Measurements from ENCODE around the gene MOGAT1. TPM values are rescaled to one million over a fixed set of nuclear protein-coding genes. Genes with fewer than 3 reads are reported as not detected.
"Not testable (repeated sequence)": the region's sequence is repeated elsewhere in the genome, so short reads cannot be mapped to it uniquely, and the experiment has no call there.

The MOGAT1 gene
- polyA plus RNA-seq, 1 experiment, result not detected

DNA sequence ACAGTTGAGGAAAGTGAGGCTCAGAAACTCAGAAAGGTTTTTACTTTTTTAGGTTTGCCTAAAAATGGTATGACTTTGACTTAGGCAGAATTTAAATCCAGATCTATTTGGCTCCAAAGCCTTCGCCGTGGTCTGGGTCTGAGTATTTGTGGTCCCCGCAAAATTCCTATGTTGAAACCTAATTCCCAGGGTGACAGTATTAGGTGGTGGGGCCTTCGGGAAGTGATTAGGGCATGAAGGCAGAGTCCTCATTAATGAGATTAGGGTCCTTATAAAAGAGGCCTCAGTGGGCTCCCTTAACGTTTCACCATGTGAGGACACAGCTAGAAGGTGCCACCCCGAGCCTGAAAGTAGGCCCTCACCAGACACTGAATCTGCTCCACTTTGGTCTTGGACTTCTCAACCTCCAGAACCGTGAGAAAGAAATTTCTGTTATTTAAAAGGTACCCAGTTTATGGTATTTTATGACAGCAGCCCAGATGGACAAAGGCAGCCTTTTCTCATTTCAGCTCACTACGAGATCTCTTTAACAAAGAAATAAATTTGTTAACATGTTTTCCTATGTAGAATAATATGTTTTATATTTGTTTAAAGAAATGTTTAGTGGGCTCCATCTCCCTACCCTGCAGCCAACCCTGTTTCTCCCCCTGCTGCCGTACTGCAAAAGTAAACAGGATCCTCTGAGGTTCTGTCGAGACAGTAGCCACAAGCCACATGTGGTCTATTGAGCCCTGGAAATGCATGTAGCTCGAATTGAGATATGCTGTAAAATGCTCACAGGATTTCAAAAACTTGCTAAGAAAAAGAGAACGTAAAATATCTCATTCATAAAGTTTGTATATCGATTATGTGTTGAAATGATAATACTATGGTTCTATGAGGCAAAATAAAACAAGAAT, 80.6 kb downstream of the MOGAT1 start:
- DNase-seq (ENCODE audit: low read depth, low spot score), result no peak
- no peak overlapping the region for H3K4me3 ChIP-seq (ENCODE audit: low read depth, low read length)
- CTCF ChIA-PET, result interaction anchor here (0.7 to 2.1 kb wide), 4 partner anchors 16 to 148 kb away, joined by 3 to 10 read pairs (median 3); no protein-coding TSS in a partner anchor
- no peak for TF ChIP-seq CTCF (IDR thresholded peaks at IDR 0.05; ENCODE audit: low read depth, low read length)
- POLR2A ChIA-PET, result interaction anchor here (0.6 kb wide), 1 partner anchor 37 kb away, joined by 4 read pairs; no protein-coding TSS in a partner anchor
- H3K27ac ChIP-seq (ENCODE audit: low read depth, low read length), result no peak overlapping the region
- no peaks in the 10 kb centered on the region for H3K27me3 ChIP-seq (ENCODE audit: control insufficient read depth, insufficient read depth, low read length)
- no peaks in the 10 kb centered on the region for H3K9me3 ChIP-seq (ENCODE audit: control insufficient read depth, insufficient read depth, low read length)

DNA sequence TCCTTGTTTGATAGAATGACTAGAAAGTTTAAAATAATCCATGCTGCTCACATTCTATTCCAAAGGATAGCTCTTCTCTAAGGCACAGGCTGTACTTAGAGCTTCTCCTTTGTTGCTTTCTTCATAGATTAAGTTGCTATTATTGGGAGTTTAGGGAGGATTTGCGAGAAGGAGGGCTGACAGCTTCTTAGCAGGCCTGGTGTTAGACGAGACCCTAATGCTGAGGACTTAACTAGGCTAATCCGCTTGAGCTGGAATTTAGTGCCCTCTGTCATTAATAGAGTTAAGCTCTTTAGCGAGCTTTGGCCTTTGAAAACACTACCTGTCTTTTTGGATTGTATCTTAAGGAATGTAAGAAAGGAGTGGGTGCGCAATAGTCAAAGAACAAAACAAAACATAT, 81.3 kb downstream of the MOGAT1 start:
- TF ChIP-seq CTCF (IDR thresholded peaks at IDR 0.05; ENCODE audit: low read depth, low read length), result no peak
- ChIA-PET CTCF (interaction anchor here (0.7 to 2.1 kb wide), 4 partner anchors 17 to 148 kb away, joined by 3 to 10 read pairs (median 3); no protein-coding TSS in a partner anchor), POLR2A (interaction anchor here (0.6 kb wide), 2 partner anchors 9 to 38 kb away, joined by 4 to 7 read pairs; no protein-coding TSS in a partner anchor)
- Histone ChIP-seq H3K9me3 (ENCODE audit: control insufficient read depth, insufficient read depth, low read length) (no peaks in the 10 kb centered on the region), H3K27ac (ENCODE audit: low read depth, low read length) (no peak overlapping the region), H3K4me3 (ENCODE audit: low read depth, low read length) (no peak overlapping the region), H3K27me3 (ENCODE audit: control insufficient read depth, insufficient read depth, low read length) (no peaks in the 10 kb centered on the region)
- no peak for DNase-seq (ENCODE audit: low read depth, low spot score)

- ChIA-PET CTCF (interaction anchor here (0.6 to 2.1 kb wide), 6 partner anchors 18 to 150 kb away, joined by 3 to 10 read pairs (median 3); no protein-coding TSS in a partner anchor), POLR2A (interaction anchor here (0.6 kb wide), 1 partner anchor 10 kb away, joined by 7 read pairs; no protein-coding TSS in a partner anchor)
- no peak for DNase-seq (ENCODE audit: low read depth, low spot score)
These were observed 81.9 kb downstream of the MOGAT1 start for GRCh38 chr2:222753251-222753824.

DNA sequence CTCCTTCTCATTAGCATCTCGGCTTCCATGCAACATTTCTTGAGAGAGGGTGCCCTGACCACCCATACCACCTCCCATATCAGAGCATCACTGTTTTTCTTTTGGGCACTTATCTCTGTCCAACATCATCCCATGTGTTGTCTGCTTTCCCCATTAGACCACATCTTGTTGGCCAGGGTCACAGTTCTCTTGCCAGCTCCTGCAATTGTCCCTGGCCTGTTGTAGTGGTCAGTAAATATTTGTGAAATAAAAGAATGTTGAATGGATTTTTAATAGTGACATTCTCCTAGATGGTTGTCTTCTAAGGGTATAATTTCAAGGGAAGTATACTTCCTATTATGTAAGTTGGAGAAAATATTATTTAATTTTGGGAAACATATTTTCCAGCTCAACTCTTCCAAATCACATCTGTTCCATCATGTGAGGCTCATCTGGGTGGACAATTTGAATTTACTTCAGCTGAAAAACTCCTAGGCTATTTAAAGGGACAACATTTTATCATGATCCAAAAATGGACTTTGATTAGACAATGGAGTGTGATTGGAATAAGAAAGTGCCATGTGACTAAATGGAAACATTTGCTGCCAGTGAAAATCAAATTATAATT, 83.0 kb downstream of the MOGAT1 start:
- ChIA-PET POLR2A (no interaction called here), CTCF (interaction anchor here (0.9 to 2.0 kb wide), 3 partner anchors 43 to 161 kb away, joined by 3 to 5 read pairs (median 4); no protein-coding TSS in a partner anchor)
- no peak for DNase-seq (ENCODE audit: low read depth, low spot score)
- no peak for TF ChIP-seq CTCF (IDR thresholded peaks at IDR 0.05; ENCODE audit: low read depth, low read length)
- H3K27me3 ChIP-seq (ENCODE audit: control insufficient read depth, insufficient read depth, low read length), result no peaks in the 10 kb centered on the region
- H3K27ac ChIP-seq (ENCODE audit: low read depth, low read length), result no peak overlapping the region
- no peaks in the 10 kb centered on the region for H3K9me3 ChIP-seq (ENCODE audit: control insufficient read depth, insufficient read depth, low read length)
- H3K4me3 ChIP-seq (ENCODE audit: low read depth, low read length), result no peak overlapping the region

More at GRCh38 chr2:222753251-222753824, 81.9 kb downstream of the MOGAT1 start:
- no peaks in the 10 kb centered on the region for H3K27me3 ChIP-seq (ENCODE audit: control insufficient read depth, insufficient read depth, low read length)
- H3K27ac ChIP-seq (ENCODE audit: low read depth, low read length), result no peak overlapping the region
- H3K9me3 ChIP-seq (ENCODE audit: control insufficient read depth, insufficient read depth, low read length), result no peaks in the 10 kb centered on the region
- no peak overlapping the region for H3K4me3 ChIP-seq (ENCODE audit: low read depth, low read length)
- TF ChIP-seq CTCF (IDR thresholded peaks at IDR 0.05; ENCODE audit: low read depth, low read length), result no peak

- H3K27ac ChIP-seq (ENCODE audit: low read depth, low read length); POLR2A ChIA-PET: not testable (repeated sequence)
- CTCF ChIA-PET, result interaction anchor here (2.0 kb wide), 1 partner anchor 42 kb away, joined by 4 read pairs; no protein-coding TSS in a partner anchor
These were observed 84.1 kb downstream of the MOGAT1 start for GRCh38 chr2:222755593-222755992.

More at GRCh38 chr2:222755593-222755992, 84.1 kb downstream of the MOGAT1 start:
- H3K9me3 ChIP-seq (ENCODE audit: control insufficient read depth, insufficient read depth, low read length); H3K4me3 ChIP-seq (ENCODE audit: low read depth, low read length); H3K27me3 ChIP-seq (ENCODE audit: control insufficient read depth, insufficient read depth, low read length); DNase-seq (ENCODE audit: low read depth, low spot score): not testable (repeated sequence)

All from AG04450 (cell line).